ENCODE data around the gene EHMT1. TPM values are rescaled to one million over a fixed set of nuclear protein-coding genes. Genes with fewer than 3 reads are reported as not detected.

Gene EHMT1
- total RNA-seq = 100 to 1,000 TPM; 137 to 139 TPM
- 71.8 TPM for polyA plus RNA-seq (2013, experiment 1 of 2)
- 66.9 TPM for polyA plus RNA-seq (2013, experiment 2 of 2)
- long read RNA-seq, experiment 1, partial matches to known transcripts = 26 of 32 reads
- long read RNA-seq, experiment 1, other reads (novel, unspliced or antisense) = 4 of 32 reads
- long read RNA-seq, experiment 2, full-length matches to known transcripts = 40 of 186 reads
- long read RNA-seq, experiment 2, partial matches to known transcripts = 40 of 186 reads
- long read RNA-seq, experiment 2, other reads (novel, unspliced or antisense) = 106 of 186 reads
- long read RNA-seq, experiment 3, full-length matches to known transcripts = 49 of 240 reads
- long read RNA-seq, experiment 3, partial matches to known transcripts = 55 of 240 reads
- long read RNA-seq, experiment 3, other reads (novel, unspliced or antisense) = 136 of 240 reads
- long read RNA-seq, experiment 4, partial matches to known transcripts = 2 of 3 reads
- long read RNA-seq, experiment 4, other reads (novel, unspliced or antisense) = 1 of 3 reads

- H3K27me3 Mint-ChIP-seq (ENCODE audit: insufficient read depth) = no peaks in the 10 kb centered on the region
- 0 to 2% methylated on average over 36 to 92 of the region's 94 CpGs for WGBS, 2 experiments (ENCODE audit: insufficient coverage in 1 of 2, insufficient read length in 1 of 2)
- Histone ChIP-seq H3K36me3 (ENCODE audit: control insufficient read depth, insufficient read depth, low read length) (peaks cover 45% of the 10 kb centered on the region), H3K27ac (ENCODE audit: low read depth, low read length) (peak within 1 kb of the TSS; percentile 81), H3K9ac (ENCODE audit: extremely low read depth, low read length, poor library complexity, severe bottlenecking) (peak within 1 kb of the TSS; percentile 83), H3K27me3 (ENCODE audit: control insufficient read depth, insufficient read depth, low read length, poor library complexity, severe bottlenecking) (no peaks in the 10 kb centered on the region), H3K9me3 (ENCODE audit: control insufficient read depth, low read length) (no peaks in the 10 kb centered on the region), H3K4me1 (ENCODE audit: control insufficient read depth, insufficient read depth, low read length) (peaks cover 8% of the 10 kb centered on the region), H3K4me3 (ENCODE audit: low read length) (peak within 1 kb of the TSS; percentile 98)
- no peaks in the 10 kb centered on the region for H3K9me3 Mint-ChIP-seq
- peaks cover 25% of the 10 kb centered on the region for H3K4me1 Mint-ChIP-seq
- DNase-seq = peak; percentile 94
- H3K27ac Mint-ChIP-seq = peak within 1 kb of the TSS; percentile 89
- no peak for TF ChIP-seq CTCF (conservative IDR thresholded peaks at IDR 0.05)
- peaks cover 23% of the 10 kb centered on the region for H3K36me3 Mint-ChIP-seq (ENCODE audit: low read depth)
- peak within 1 kb of the TSS; percentile 85 for H3K4me3 Mint-ChIP-seq
Measured at GRCh38 chr9:137618105-137619067, at the start of gene EHMT1. TSS of gene EHMT1 (plus strand) at chr9:137619005. CDS start at chr9:137619029, 24 bp downstream.

DNA sequence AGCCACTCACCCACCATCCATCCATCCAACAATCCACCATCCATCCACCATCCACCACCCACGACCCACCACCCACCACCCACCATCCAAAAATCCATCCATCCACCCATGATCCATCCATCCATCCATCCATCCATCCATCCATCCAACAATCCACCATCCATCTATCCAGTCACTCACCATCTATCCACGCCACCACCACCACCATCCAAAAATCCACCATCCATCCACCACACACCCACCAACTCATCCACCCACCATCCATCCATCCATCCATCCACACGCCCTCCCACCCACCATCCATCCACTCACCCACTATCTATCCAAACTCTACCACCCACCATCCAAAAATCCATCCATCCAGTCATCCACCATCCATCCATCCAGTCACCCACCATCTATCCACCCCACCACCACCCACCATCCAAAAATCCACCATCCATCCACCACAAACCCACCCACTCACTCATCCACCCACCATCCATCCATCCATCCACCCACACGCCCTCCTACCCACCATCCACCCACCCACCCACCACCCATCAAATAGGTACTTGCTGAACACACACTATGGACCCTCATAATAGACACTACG, 49.1 kb upstream of the EHMT1 start:
- Histone ChIP-seq H3K4me1 (ENCODE audit: control insufficient read depth, insufficient read depth, low read length) (no peaks in the 10 kb centered on the region), H3K27ac (ENCODE audit: low read depth, low read length) (no peak overlapping the region), H3K4me3 (ENCODE audit: low read length) (no peak overlapping the region), H3K9me3 (ENCODE audit: control insufficient read depth, low read length) (no peaks in the 10 kb centered on the region), H3K9ac (ENCODE audit: extremely low read depth, low read length, poor library complexity, severe bottlenecking) (no peak overlapping the region), H3K27me3 (ENCODE audit: control insufficient read depth, insufficient read depth, low read length, poor library complexity, severe bottlenecking) (no peaks in the 10 kb centered on the region), H3K36me3 (ENCODE audit: control insufficient read depth, insufficient read depth, low read length) (peaks cover 26% of the 10 kb centered on the region)
- 86 to 100% methylated on average over 1 to 5 of the region's 5 CpGs for WGBS, 2 experiments (ENCODE audit: insufficient coverage in 1 of 2, insufficient read length in 1 of 2)
- no peaks in the 10 kb centered on the region for H3K27me3 Mint-ChIP-seq (ENCODE audit: insufficient read depth)
- DNase-seq = no peak
- H3K9me3 Mint-ChIP-seq = no peaks in the 10 kb centered on the region
- TF ChIP-seq CTCF (conservative IDR thresholded peaks at IDR 0.05) = no peak
- no peaks in the 10 kb centered on the region for H3K4me1 Mint-ChIP-seq
- no peak overlapping the region for H3K4me3 Mint-ChIP-seq
- H3K27ac Mint-ChIP-seq = no peak overlapping the region
- H3K36me3 Mint-ChIP-seq (ENCODE audit: low read depth) = peaks cover 41% of the 10 kb centered on the region

DNA sequence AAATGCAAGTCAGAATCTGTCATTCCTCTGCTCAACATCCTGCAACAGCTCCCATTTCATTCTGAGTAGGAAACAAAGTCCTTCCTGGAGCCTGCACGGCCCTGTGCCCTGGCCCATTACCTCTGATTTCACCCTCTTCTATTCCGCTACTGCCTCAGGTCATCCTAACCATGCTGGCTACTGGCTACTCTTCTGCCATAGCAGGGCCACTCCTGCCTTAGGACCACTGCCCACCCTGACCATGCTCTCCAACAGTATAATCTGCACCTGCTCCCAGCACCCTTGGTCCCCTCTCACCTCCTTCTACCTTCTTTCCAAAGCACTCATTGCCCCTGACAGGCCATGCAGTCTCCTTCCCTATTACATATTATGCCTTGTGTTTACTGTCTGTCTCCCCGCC, 48.2 kb upstream of the EHMT1 start:
- Mint-ChIP-seq H3K4me3 (no peak overlapping the region), H3K9me3 (no peaks in the 10 kb centered on the region), H3K27me3 (ENCODE audit: insufficient read depth) (no peaks in the 10 kb centered on the region), H3K4me1 (no peaks in the 10 kb centered on the region), H3K36me3 (ENCODE audit: low read depth) (peaks cover 47% of the 10 kb centered on the region), H3K27ac (no peak overlapping the region)
- H3K4me1 ChIP-seq (ENCODE audit: control insufficient read depth, insufficient read depth, low read length) = no peaks in the 10 kb centered on the region
- DNase-seq = no peak
- no peak overlapping the region for H3K27ac ChIP-seq (ENCODE audit: low read depth, low read length)
- 95 to 100% methylated on average over 2 to 3 of the region's 3 CpGs for WGBS, 2 experiments (ENCODE audit: insufficient coverage in 1 of 2, insufficient read length in 1 of 2)
- peaks cover 33% of the 10 kb centered on the region for H3K36me3 ChIP-seq (ENCODE audit: control insufficient read depth, insufficient read depth, low read length)
- no peak overlapping the region for H3K4me3 ChIP-seq (ENCODE audit: low read length)
- no peaks in the 10 kb centered on the region for H3K27me3 ChIP-seq (ENCODE audit: control insufficient read depth, insufficient read depth, low read length, poor library complexity, severe bottlenecking)
- TF ChIP-seq CTCF (conservative IDR thresholded peaks at IDR 0.05) = no peak
- H3K9ac ChIP-seq (ENCODE audit: extremely low read depth, low read length, poor library complexity, severe bottlenecking) = no peak overlapping the region
- H3K9me3 ChIP-seq (ENCODE audit: control insufficient read depth, low read length) = no peaks in the 10 kb centered on the region
